CD14-positive monocyte (primary cell): ENCODE data around the gene KRAS. TPM values are rescaled to one million over a fixed set of nuclear protein-coding genes. Genes with fewer than 3 reads are reported as not detected.

Experiments
- DNase-seq, 3 donors: peaks; one replicate each; pipeline ENCODE4 v3.0.0-alpha.2; 2011 to 2022
- H2AFZ ChIP-seq: 2 replicates; pipeline ENCODE4 v1.6.0; 2012; ENCODE audit warnings: mild to moderate bottlenecking, low read depth, low read length, inconsistent platforms; ENCODE audit not compliant: insufficient read depth, poor library complexity, severe bottlenecking
- H3K27ac ChIP-seq, 2 donors: 1 replicate in 1 of 2; 2 replicates in 1 of 2; pipeline ENCODE4 v1.5.1; 2012 to 2013; ENCODE audit warnings: low read length in 2 of 2, control low read depth in 1 of 2, inconsistent platforms in 1 of 2, low read depth in 1 of 2, mild to moderate bottlenecking in 1 of 2
- H3K27me3 ChIP-seq, 2 donors: one replicate each; pipeline versions ENCODE4 v1.6.0 to v1.6.1; 2011 to 2013; ENCODE audit warnings: low read length in 2 of 2; ENCODE audit not compliant: control insufficient read depth in 2 of 2, insufficient read depth in 2 of 2
- H3K36me3 ChIP-seq, 2 donors: replicated peaks in 1 of 2; 1 replicate in 1 of 2; 2 replicates in 1 of 2; pipeline versions ENCODE4 v1.5.1 to v1.6.1; 2012 to 2013; ENCODE audit warnings: low read length in 2 of 2, control low read depth in 1 of 2, inconsistent platforms in 1 of 2, mild to moderate bottlenecking in 1 of 2; ENCODE audit not compliant: insufficient read depth in 2 of 2, control insufficient read depth in 1 of 2
- H3K4me1 ChIP-seq, 2 donors: 1 replicate in 1 of 2; 2 replicates in 1 of 2; pipeline versions ENCODE4 v1.5.1 to v1.6.1; 2012 to 2013; ENCODE audit warnings: low read length in 2 of 2, control low read depth in 1 of 2, inconsistent platforms in 1 of 2, mild to moderate bottlenecking in 1 of 2, moderate library complexity in 1 of 2; ENCODE audit not compliant: insufficient read depth in 2 of 2, control insufficient read depth in 1 of 2
- H3K4me2 ChIP-seq: replicated peaks from 2 replicates; pipeline ENCODE3; 2012; ENCODE audit warnings: low read length, moderate library complexity, mild to moderate bottlenecking; ENCODE audit not compliant: poor library complexity, severe bottlenecking; ENCODE audit errors: extremely low read depth
- H3K4me3 ChIP-seq, 3 experiments: fragments of 200-600 bp in 1 of 3; sonication (generic) in 1 of 3; replicated peaks in 1 of 3; 1 replicate in 2 of 3; 2 replicates in 1 of 3; pipeline ENCODE4 v1.5.1; 2011 to 2013; ENCODE audit warnings: low read length in 3 of 3, mild to moderate bottlenecking in 3 of 3, control low read depth in 2 of 3, low read depth in 2 of 3, inconsistent platforms in 1 of 3, moderate library complexity in 1 of 3
- H3K79me2 ChIP-seq: 2 replicates; pipeline ENCODE4 v1.6.0; 2012; ENCODE audit warnings: mild to moderate bottlenecking, control low read depth, inconsistent platforms, low read length, moderate library complexity; ENCODE audit not compliant: insufficient read depth
- H3K9ac ChIP-seq: 2 replicates; pipeline ENCODE4 v1.6.0; 2017; ENCODE audit warnings: low read length, mild to moderate bottlenecking; ENCODE audit not compliant: insufficient read depth, poor library complexity, severe bottlenecking
- H3K9me3 ChIP-seq, 2 donors: replicated peaks in 1 of 2; 1 replicate in 1 of 2; 2 replicates in 1 of 2; pipeline versions ENCODE4 v1.5.1 to v1.6.1; 2012 to 2013; ENCODE audit warnings: low read length in 2 of 2, control low read depth in 1 of 2; ENCODE audit not compliant: control insufficient read depth in 1 of 2, insufficient read depth in 1 of 2
- H4K20me1 ChIP-seq: 2 replicates; pipeline ENCODE4 v1.6.0; 2012; ENCODE audit warnings: mild to moderate bottlenecking, low read length, control low read depth, moderate library complexity; ENCODE audit not compliant: insufficient read depth
- H3K27ac Mint-ChIP-seq, 7 donors: one replicate each; pipeline ENCODE4 v1.8.0; 2020; ENCODE audit warnings: mild to moderate bottlenecking in 7 of 7, mixed read lengths in 7 of 7, moderate library complexity in 6 of 7, inconsistent platforms in 2 of 7
- H3K27me3 Mint-ChIP-seq, 3 donors: one replicate each; pipeline ENCODE4 v1.8.0; 2021 to 2022; ENCODE audit warnings: low read depth in 3 of 3, mild to moderate bottlenecking in 3 of 3, mixed read lengths in 3 of 3, moderate library complexity in 3 of 3, inconsistent platforms in 1 of 3
- H3K36me3 Mint-ChIP-seq, 2 donors: one replicate each; pipeline ENCODE4 v1.8.0; 2020; ENCODE audit warnings: mixed read lengths in 2 of 2, inconsistent platforms in 1 of 2, mild to moderate bottlenecking in 1 of 2
- H3K4me1 Mint-ChIP-seq: one replicate; pipeline ENCODE4 v1.8.0; 2020; ENCODE audit warnings: mild to moderate bottlenecking, mixed read lengths
- H3K4me3 Mint-ChIP-seq, 2 donors: one replicate each; pipeline ENCODE4 v1.8.0; 2020; ENCODE audit warnings: mild to moderate bottlenecking in 2 of 2, mixed read lengths in 2 of 2, moderate library complexity in 1 of 2
- H3K9me3 Mint-ChIP-seq, 7 donors: one replicate each; pipeline ENCODE4 v1.8.0; 2020 to 2022; ENCODE audit warnings: mixed read lengths in 7 of 7, mild to moderate bottlenecking in 6 of 7, moderate library complexity in 6 of 7, inconsistent platforms in 2 of 7
- CTCF ChIP-seq: fragments of 200-600 bp; IDR thresholded peaks from one replicate; pipeline ENCODE4 v1.8.0; 2022; ENCODE audit warnings: antibody characterized with exemption, mild to moderate bottlenecking
- WGBS: methylation state at CpG from one replicate; pipeline ENCODE4 v1.1.5; 2013; ENCODE audit warnings: missing lambda C conversion rate; ENCODE audit not compliant: insufficient coverage; 5-methylcytosine and 5-hydroxymethylcytosine counted together
- intact Hi-C, 2 donors: fragments of 100-400 bp; cut with micrococcal nuclease; formaldehyde crosslinking; loops; one replicate each; pipeline versions ENCODE4 v1.15.0 to v1.15.1; 2023
- polyA plus RNA-seq, 3 donors: library from polyadenylated mRNA; depleted of rRNA in 1 of 3; unstranded in 2 of 3; stranded (reverse) in 1 of 3; fragments of 300-500 nt in 2 of 3; fragments of >200 nt in 1 of 3; fragmentation: Illumina TruSeq in 2 of 3; gene quantifications; 1 replicate in 2 of 3; 2 replicates in 1 of 3; pipeline ENCODE4 v1.2.3, GENCODE V29; 2012 to 2021

The KRAS gene
- polyA plus RNA-seq, 3 donors, result 12.1 to 37.4 (median 33.0) TPM

DNA sequence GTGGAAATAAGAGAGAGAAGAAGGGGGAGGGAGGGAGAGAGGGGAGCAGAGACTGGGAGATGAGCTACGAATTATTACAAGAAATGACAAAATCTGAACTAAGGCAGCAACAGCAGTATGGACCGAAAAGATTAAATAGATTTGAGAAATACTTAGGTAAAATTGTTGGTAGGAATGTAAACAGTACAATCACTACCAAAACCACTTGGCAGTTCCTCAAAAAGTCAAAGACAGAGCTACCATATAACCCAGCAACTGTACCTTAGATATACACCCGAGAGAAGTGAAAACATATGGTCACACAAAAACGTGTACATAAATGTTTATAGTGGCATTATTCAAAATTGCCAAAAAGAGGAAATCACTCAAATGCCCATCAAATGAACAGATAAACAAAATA is 14.1 kb downstream of the KRAS start:
- H3K27ac ChIP-seq, result peak overlapping the region in 1 of 2 donors; percentile 12
- WGBS, result 100% methylated on average over 1 of the region's 4 CpGs
- DNase-seq, result no peak
- H3K79me2 ChIP-seq, result peaks cover 55% of the 10 kb centered on the region
- Mint-ChIP-seq H3K27ac (peak overlapping the region in 2 of 7 donors; percentile 38 to 76), H3K9me3 (no peaks in the 10 kb centered on the region), H3K4me1 (no peaks in the 10 kb centered on the region), H3K36me3 (peaks cover 52 to 66% of the 10 kb centered on the region in 2 donors), H3K4me3 (no peak overlapping the region), H3K27me3 (no peaks in the 10 kb centered on the region)
- H3K27me3 ChIP-seq, result no peaks in the 10 kb centered on the region
- H3K9me3 ChIP-seq, result no peaks in the 10 kb centered on the region
- TF ChIP-seq CTCF, result no peak
- H4K20me1 ChIP-seq, result peaks cover 86% of the 10 kb centered on the region
- no peak overlapping the region for H2AFZ ChIP-seq
- no peak overlapping the region for H3K4me3 ChIP-seq
- H3K36me3 ChIP-seq, result peaks cover 34 to 82% of the 10 kb centered on the region in 2 donors
- no peak overlapping the region for H3K4me2 ChIP-seq
- no peaks in the 10 kb centered on the region for H3K4me1 ChIP-seq
- intact Hi-C loops, result no loop called here
- no peak overlapping the region for H3K9ac ChIP-seq

GRCh38 chr12:25236190-25236589 is 14.5 kb downstream of the KRAS start:
- intact Hi-C loops, result no loop called here

More at GRCh38 chr12:25236190-25236589, 14.5 kb downstream of the KRAS start:
- Mint-ChIP-seq H3K4me1 (no peaks in the 10 kb centered on the region), H3K27me3 (no peaks in the 10 kb centered on the region), H3K4me3 (no peak overlapping the region), H3K27ac (peak overlapping the region in 2 of 7 donors; percentile 31 to 33), H3K36me3 (peaks cover 52 to 70% of the 10 kb centered on the region in 2 donors), H3K9me3 (no peaks in the 10 kb centered on the region)
- no peak for DNase-seq
- H3K4me1 ChIP-seq, result no peaks in the 10 kb centered on the region
- no peak overlapping the region for H3K9ac ChIP-seq
- peaks cover 54% of the 10 kb centered on the region for H3K79me2 ChIP-seq
- peaks cover 38 to 82% of the 10 kb centered on the region in 2 donors for H3K36me3 ChIP-seq
- H4K20me1 ChIP-seq, result peaks cover 90% of the 10 kb centered on the region
- peak overlapping the region in 1 of 2 donors; percentile 12 for H3K27ac ChIP-seq
- H3K9me3 ChIP-seq, result no peaks in the 10 kb centered on the region
- H3K27me3 ChIP-seq, result no peaks in the 10 kb centered on the region
- H3K4me3 ChIP-seq, result no peak overlapping the region
- no CpG with 5 or more reads among the region's 1 CpG for WGBS
- H3K4me2 ChIP-seq, result no peak overlapping the region
- TF ChIP-seq CTCF, result no peak
- H2AFZ ChIP-seq, result no peak overlapping the region
